C4-2B (cell line): ENCODE data around the gene TPSB2.
"Not testable (repeated sequence)": the region's sequence is repeated elsewhere in the genome, so short reads cannot be mapped to it uniquely, and the experiment has no call there.

Experiments used
- H3K27ac ChIP-seq: fragments of 450-650 bp; 2 replicates; pipeline ENCODE4 v1.5.1; 2017
- ZFX ChIP-seq: fragments of 450-650 bp; IDR thresholded peaks from 2 replicates; pipeline ENCODE4 v1.6.1; 2017
- TF ChIP-seq, protein P1 (sequence below): fragments of 450-650 bp; conservative IDR thresholded peaks from 2 replicates; pipeline ENCODE4 v1.5.1; 2017; ENCODE audit warnings: mild to moderate bottlenecking

The TPSB2 gene

DNA sequence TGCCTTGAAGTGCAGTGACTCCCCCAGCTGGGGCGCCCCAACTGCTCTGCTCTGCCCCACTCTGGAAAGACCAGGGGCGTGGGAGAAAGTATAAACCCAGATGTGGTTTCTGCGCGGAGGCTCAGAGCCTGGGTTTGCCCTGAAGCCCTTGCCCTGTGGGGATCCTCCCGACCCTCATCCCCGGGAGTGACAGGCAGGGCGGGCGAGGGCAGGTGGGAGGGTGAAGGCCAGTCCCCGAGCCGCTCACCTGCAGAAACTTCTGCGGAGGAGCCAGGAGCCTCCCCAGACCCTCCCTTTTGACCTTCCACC, 29.7 kb upstream of the TPSB2 start:
- TF ChIP-seq, protein P1, sequence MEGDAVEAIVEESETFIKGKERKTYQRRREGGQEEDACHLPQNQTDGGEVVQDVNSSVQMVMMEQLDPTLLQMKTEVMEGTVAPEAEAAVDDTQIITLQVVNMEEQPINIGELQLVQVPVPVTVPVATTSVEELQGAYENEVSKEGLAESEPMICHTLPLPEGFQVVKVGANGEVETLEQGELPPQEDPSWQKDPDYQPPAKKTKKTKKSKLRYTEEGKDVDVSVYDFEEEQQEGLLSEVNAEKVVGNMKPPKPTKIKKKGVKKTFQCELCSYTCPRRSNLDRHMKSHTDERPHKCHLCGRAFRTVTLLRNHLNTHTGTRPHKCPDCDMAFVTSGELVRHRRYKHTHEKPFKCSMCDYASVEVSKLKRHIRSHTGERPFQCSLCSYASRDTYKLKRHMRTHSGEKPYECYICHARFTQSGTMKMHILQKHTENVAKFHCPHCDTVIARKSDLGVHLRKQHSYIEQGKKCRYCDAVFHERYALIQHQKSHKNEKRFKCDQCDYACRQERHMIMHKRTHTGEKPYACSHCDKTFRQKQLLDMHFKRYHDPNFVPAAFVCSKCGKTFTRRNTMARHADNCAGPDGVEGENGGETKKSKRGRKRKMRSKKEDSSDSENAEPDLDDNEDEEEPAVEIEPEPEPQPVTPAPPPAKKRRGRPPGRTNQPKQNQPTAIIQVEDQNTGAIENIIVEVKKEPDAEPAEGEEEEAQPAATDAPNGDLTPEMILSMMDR: no peak
- TF ChIP-seq ZFX: no peak
- H3K27ac ChIP-seq: no peak overlapping the region

GRCh38 chr16:1258906-1259759, 29.1 kb upstream of the TPSB2 start:
- TF ChIP-seq, protein P1: no peak
- TF ChIP-seq ZFX: no peak
- no peak overlapping the region for H3K27ac ChIP-seq

DNA sequence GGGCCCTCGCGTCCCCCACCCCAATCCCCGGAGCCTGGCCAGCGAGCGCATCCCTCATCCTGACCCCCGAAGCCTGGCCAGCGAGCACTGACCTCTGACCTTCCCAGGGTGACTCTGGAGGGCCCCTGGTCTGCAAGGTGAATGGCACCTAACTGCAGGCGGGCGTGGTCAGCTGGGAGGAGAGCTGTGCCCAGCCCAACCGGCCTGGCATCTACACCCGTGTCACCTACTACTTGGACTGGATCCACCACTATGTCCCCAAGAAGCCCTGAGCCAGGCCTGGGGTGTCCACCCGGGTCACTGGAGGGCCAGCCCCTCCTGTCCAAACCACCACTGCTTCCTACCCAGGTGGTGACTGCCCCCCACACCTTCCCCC, 28.2 kb upstream of the TPSB2 start:
- H3K27ac ChIP-seq: no peak overlapping the region
- TF ChIP-seq, protein P1: no peak
- no peak for TF ChIP-seq ZFX

- no peak for TF ChIP-seq ZFX
- H3K27ac ChIP-seq: no peak overlapping the region
Measured at GRCh38 chr16:1257561-1258224, 27.7 kb upstream of the TPSB2 start.

GRCh38 chr16:1256874-1257322, 26.9 kb upstream of the TPSB2 start:
- TF ChIP-seq, protein P1: no peak
- no peak for TF ChIP-seq ZFX

GRCh38 chr16:1256296-1256873, 26.4 kb upstream of the TPSB2 start:
- H3K27ac ChIP-seq: not testable (repeated sequence)

More at GRCh38 chr16:1256874-1257322, 26.9 kb upstream of the TPSB2 start:
- H3K27ac ChIP-seq: no peak overlapping the region

- not testable (repeated sequence) for H3K27ac ChIP-seq
Measured at GRCh38 chr16:1255276-1256122, 25.5 kb upstream of the TPSB2 start, which contains the start of gene TPSD1. TSS of gene TPSD1 (plus strand) at chr16:1256069. CDS start at chr16:1256281, 212 bp downstream.

DNA sequence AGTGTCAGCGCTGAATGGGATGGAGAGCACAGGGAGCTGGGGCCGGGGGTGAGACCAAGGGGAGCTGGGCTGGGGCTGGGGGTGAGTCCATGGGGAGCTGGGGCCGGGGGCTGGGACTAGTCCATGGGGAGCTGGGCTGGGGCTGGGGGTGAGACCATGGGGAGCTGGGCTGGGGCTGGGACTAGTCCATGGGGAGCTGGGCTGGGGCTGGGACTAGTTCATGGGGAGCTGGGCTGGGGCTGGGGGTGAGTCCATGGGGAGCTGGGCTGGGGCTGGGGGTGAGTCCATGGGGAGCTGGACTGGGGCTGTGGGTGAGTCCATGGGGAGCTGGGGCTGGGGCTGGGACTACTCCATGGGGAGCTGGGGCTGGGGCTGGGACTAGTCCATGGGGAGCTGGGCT, 24.8 kb upstream of the TPSB2 start:
- not testable (repeated sequence) for H3K27ac ChIP-seq

GRCh38 chr16:1253701-1254364, 23.8 kb upstream of the TPSB2 start:
- not testable (repeated sequence) for H3K27ac ChIP-seq

DNA sequence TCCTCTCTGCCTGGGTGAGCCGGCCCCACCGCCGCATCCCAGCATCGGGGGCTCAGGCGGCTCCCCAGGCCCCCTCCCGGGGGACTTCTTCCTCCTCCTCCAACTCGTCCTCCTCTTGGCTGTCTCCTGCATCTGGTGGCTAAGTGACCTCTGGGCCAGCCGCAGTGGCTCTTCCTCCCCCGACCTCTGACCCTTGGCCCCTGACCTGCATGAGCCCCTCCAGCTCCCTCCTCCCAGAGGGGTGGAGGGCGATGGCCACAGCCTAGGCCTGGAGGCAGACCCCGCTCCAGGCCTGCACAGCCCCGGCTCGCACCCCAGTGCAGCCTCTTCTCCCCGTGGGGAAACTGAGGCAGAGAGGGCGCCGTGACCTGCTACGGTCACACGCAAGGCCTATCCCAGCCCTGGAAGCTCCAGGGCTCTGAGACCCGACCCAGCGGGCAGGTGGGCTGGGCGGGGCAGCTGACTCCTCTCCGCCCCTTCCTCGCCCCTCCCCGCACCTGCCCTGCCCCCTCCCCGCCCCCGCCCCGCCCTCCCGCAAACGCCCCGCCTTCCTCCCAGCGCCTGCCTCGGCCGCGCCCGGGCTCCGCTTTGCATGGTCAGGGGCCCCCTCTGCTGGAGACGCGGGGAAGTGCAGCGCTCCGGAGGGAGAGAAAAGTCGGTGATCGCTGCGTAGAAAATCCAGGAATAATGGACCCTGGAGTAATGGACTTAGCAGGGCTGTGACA, 19.2 kb upstream of the TPSB2 start:
- H3K27ac ChIP-seq: not testable (repeated sequence)

- not testable (repeated sequence) for H3K27ac ChIP-seq
Measured at GRCh38 chr16:1247903-1248537, 18.0 kb upstream of the TPSB2 start.
